ENCODE measurements around the gene MCM6. TPM values are rescaled to one million over a fixed set of nuclear protein-coding genes. Genes with fewer than 3 reads are reported as not detected.

The MCM6 gene
- total RNA-seq, 1 donor from 2014 or later = 9.5 TPM

- DNase-seq (ENCODE audit: low read depth) (no peak), FAIRE-seq (no peak)
- peaks cover 22% of the 10 kb centered on the region for H3K36me3 ChIP-seq (ENCODE audit: insufficient read depth, low read length)
- no peaks in the 10 kb centered on the region for H3K79me2 ChIP-seq (ENCODE audit: insufficient read depth, low read length)
- Mint-ChIP-seq H3K36me3 (ENCODE audit: low read depth, unreplicated experiment) (no peaks in the 10 kb centered on the region), H3K27ac (ENCODE audit: unreplicated experiment) (no peak overlapping the region), H3K9me3 (ENCODE audit: unreplicated experiment) (no peaks in the 10 kb centered on the region), H3K4me3 (ENCODE audit: unreplicated experiment) (no peak overlapping the region), H3K4me1 (ENCODE audit: low read depth, unreplicated experiment) (no peaks in the 10 kb centered on the region), H3K27me3 (ENCODE audit: low read depth, unreplicated experiment) (no peaks in the 10 kb centered on the region)
- no peaks in the 10 kb centered on the region for H4K20me1 ChIP-seq (ENCODE audit: insufficient read depth, low read length)
- H3K4me2 ChIP-seq (ENCODE audit: low read length) = no peak overlapping the region
- no peak overlapping the region for H3K9ac ChIP-seq (ENCODE audit: low read length)
- H3K27ac ChIP-seq (ENCODE audit: low read depth, low read length) = no peak overlapping the region
- no peak overlapping the region for H2AFZ ChIP-seq (ENCODE audit: low read depth, low read length)
- H3K4me1 ChIP-seq (ENCODE audit: insufficient read depth, low read length) = no peaks in the 10 kb centered on the region
- no peaks in the 10 kb centered on the region for H3K9me3 ChIP-seq (ENCODE audit: insufficient read depth, low read depth, low read length)
- no peaks in the 10 kb centered on the region for H3K27me3 ChIP-seq (ENCODE audit: insufficient read depth, low read length)
- TF ChIP-seq CTCF (IDR thresholded peaks at IDR 0.05; ENCODE audit: insufficient read depth, low read depth, low read length) (no peak), EZH2 (IDR thresholded peaks at IDR 0.05; ENCODE audit: insufficient read depth, low read length) (no peak)
- no peak overlapping the region for H3K4me3 ChIP-seq (ENCODE audit: insufficient read depth, low read depth, low read length)
These were observed 30.2 kb downstream of the MCM6 start for GRCh38 chr2:135845997-135846396.

GRCh38 chr2:135845257-135845656 is 31.0 kb downstream of the MCM6 start:
- TF ChIP-seq CTCF (IDR thresholded peaks at IDR 0.05; ENCODE audit: insufficient read depth, low read depth, low read length) (no peak), EZH2 (IDR thresholded peaks at IDR 0.05; ENCODE audit: insufficient read depth, low read length) (no peak)
- H3K4me3 ChIP-seq (ENCODE audit: insufficient read depth, low read depth, low read length) = no peak overlapping the region
- H3K27ac ChIP-seq (ENCODE audit: low read depth, low read length) = no peak overlapping the region
- Mint-ChIP-seq H3K4me1 (ENCODE audit: low read depth, unreplicated experiment) (no peaks in the 10 kb centered on the region), H3K27me3 (ENCODE audit: low read depth, unreplicated experiment) (no peaks in the 10 kb centered on the region), H3K36me3 (ENCODE audit: low read depth, unreplicated experiment) (no peaks in the 10 kb centered on the region), H3K4me3 (ENCODE audit: unreplicated experiment) (no peak overlapping the region), H3K27ac (ENCODE audit: unreplicated experiment) (no peak overlapping the region), H3K9me3 (ENCODE audit: unreplicated experiment) (no peaks in the 10 kb centered on the region)
- no peak overlapping the region for H3K9ac ChIP-seq (ENCODE audit: low read length)
- DNase-seq (ENCODE audit: low read depth) = no peak
- H3K4me2 ChIP-seq (ENCODE audit: low read length) = no peak overlapping the region
- peaks cover 18% of the 10 kb centered on the region for H3K36me3 ChIP-seq (ENCODE audit: insufficient read depth, low read length)
- no peaks in the 10 kb centered on the region for H3K27me3 ChIP-seq (ENCODE audit: insufficient read depth, low read length)
- peaks cover 2% of the 10 kb centered on the region for H3K4me1 ChIP-seq (ENCODE audit: insufficient read depth, low read length)
- H2AFZ ChIP-seq (ENCODE audit: low read depth, low read length) = no peak overlapping the region
- no peaks in the 10 kb centered on the region for H4K20me1 ChIP-seq (ENCODE audit: insufficient read depth, low read length)
- no peaks in the 10 kb centered on the region for H3K9me3 ChIP-seq (ENCODE audit: insufficient read depth, low read depth, low read length)
- no peak for FAIRE-seq
- no peaks in the 10 kb centered on the region for H3K79me2 ChIP-seq (ENCODE audit: insufficient read depth, low read length)

GRCh38 chr2:135844301-135844895 is 31.8 kb downstream of the MCM6 start:
- Histone ChIP-seq H3K4me3 (ENCODE audit: insufficient read depth, low read depth, low read length) (no peak overlapping the region), H3K79me2 (ENCODE audit: insufficient read depth, low read length) (no peaks in the 10 kb centered on the region), H3K4me2 (ENCODE audit: low read length) (no peak overlapping the region), H3K27me3 (ENCODE audit: insufficient read depth, low read length) (no peaks in the 10 kb centered on the region), H3K9me3 (ENCODE audit: insufficient read depth, low read depth, low read length) (no peaks in the 10 kb centered on the region), H3K27ac (ENCODE audit: low read depth, low read length) (no peak overlapping the region), H3K9ac (ENCODE audit: low read length) (no peak overlapping the region), H4K20me1 (ENCODE audit: insufficient read depth, low read length) (no peaks in the 10 kb centered on the region), H3K4me1 (ENCODE audit: insufficient read depth, low read length) (peaks cover 8% of the 10 kb centered on the region), H2AFZ (ENCODE audit: low read depth, low read length) (no peak overlapping the region), H3K36me3 (ENCODE audit: insufficient read depth, low read length) (peaks cover 17% of the 10 kb centered on the region)
- peaks cover 2% of the 10 kb centered on the region for H3K4me1 Mint-ChIP-seq (ENCODE audit: low read depth, unreplicated experiment)
- no peak overlapping the region for H3K4me3 Mint-ChIP-seq (ENCODE audit: unreplicated experiment)
- no peaks in the 10 kb centered on the region for H3K9me3 Mint-ChIP-seq (ENCODE audit: unreplicated experiment)
- no peaks in the 10 kb centered on the region for H3K27me3 Mint-ChIP-seq (ENCODE audit: low read depth, unreplicated experiment)
- H3K27ac Mint-ChIP-seq (ENCODE audit: unreplicated experiment) = no peak overlapping the region
- DNase-seq (ENCODE audit: low read depth) (no peak), FAIRE-seq (no peak)
- TF ChIP-seq EZH2 (IDR thresholded peaks at IDR 0.05; ENCODE audit: insufficient read depth, low read length) = no peak
- no peaks in the 10 kb centered on the region for H3K36me3 Mint-ChIP-seq (ENCODE audit: low read depth, unreplicated experiment)

Data from astrocyte (in vitro differentiated cells and primary cell).